Measurements from ENCODE around the gene ZCCHC4. TPM values are rescaled to one million over a fixed set of nuclear protein-coding genes. Genes with fewer than 3 reads are reported as not detected.

ZCCHC4 gene
- total RNA-seq, 2 experiments from 2014 or later, result 11.1 to 13.8 TPM

- no peaks in the 10 kb centered on the region for H3K9me3 Mint-ChIP-seq (ENCODE audit: low read depth)
- DNase-seq (no peak), ATAC-seq (peak; percentile 93)
- peaks cover 19% of the 10 kb centered on the region for H3K4me1 Mint-ChIP-seq
- peak overlapping the region; percentile 98 for H3K27ac Mint-ChIP-seq
- H3K27me3 Mint-ChIP-seq, result no peaks in the 10 kb centered on the region
- CTCF ChIA-PET, result interaction anchor here (0.5 to 5.1 kb wide), 9 partner anchors 10 to 747 kb away, joined by 3 to 59 read pairs (median 4); partner anchors contain the start of genes DHX15 and ZCCHC4
- peak overlapping the region; percentile 79 for H3K4me3 Mint-ChIP-seq
- peaks cover 7% of the 10 kb centered on the region for H3K36me3 Mint-ChIP-seq
These were observed 18.6 kb downstream of the ZCCHC4 start for GRCh38 chr4:25330905-25331808.

- Mint-ChIP-seq H3K27me3 (no peaks in the 10 kb centered on the region), H3K4me3 (no peak overlapping the region), H3K9me3 (ENCODE audit: low read depth) (no peaks in the 10 kb centered on the region), H3K27ac (no peak overlapping the region), H3K36me3 (peaks cover 9% of the 10 kb centered on the region), H3K4me1 (peaks cover 3% of the 10 kb centered on the region)
- DNase-seq (no peak), ATAC-seq (no peak)
- CTCF ChIA-PET, result no interaction called here
These were observed 31.1 kb downstream of the ZCCHC4 start for GRCh38 chr4:25343671-25344070.

- H3K4me3 Mint-ChIP-seq, result no peak overlapping the region
- DNase-seq (no peak), ATAC-seq (no peak)
- CTCF ChIA-PET, result interaction anchor here (1.1 to 2.2 kb wide), 3 partner anchors 20 to 365 kb away, joined by 3 to 8 read pairs (median 4); no protein-coding TSS in a partner anchor
- H3K27me3 Mint-ChIP-seq, result no peaks in the 10 kb centered on the region
- peaks cover 6% of the 10 kb centered on the region for H3K36me3 Mint-ChIP-seq
- H3K4me1 Mint-ChIP-seq, result peaks cover 3% of the 10 kb centered on the region
- H3K27ac Mint-ChIP-seq, result no peak overlapping the region
- no peaks in the 10 kb centered on the region for H3K9me3 Mint-ChIP-seq (ENCODE audit: low read depth)
These were observed 33.2 kb downstream of the ZCCHC4 start for GRCh38 chr4:25345744-25346143.

GRCh38 chr4:25346913-25347312, 34.3 kb downstream of the ZCCHC4 start:
- Mint-ChIP-seq H3K27ac (no peak overlapping the region), H3K27me3 (no peaks in the 10 kb centered on the region), H3K36me3 (peaks cover 6% of the 10 kb centered on the region), H3K4me1 (peaks cover 3% of the 10 kb centered on the region), H3K9me3 (ENCODE audit: low read depth) (no peaks in the 10 kb centered on the region), H3K4me3 (no peak overlapping the region)
- no peak for ATAC-seq
- DNase-seq, result no peak
- CTCF ChIA-PET, result interaction anchor here (1.0 to 2.2 kb wide), 2 partner anchors 19 to 34 kb away, joined by 3 to 8 read pairs; partner anchors contain the start of gene ZCCHC4

- Mint-ChIP-seq H3K4me3 (no peak overlapping the region), H3K27ac (no peak overlapping the region), H3K36me3 (peaks cover 6% of the 10 kb centered on the region), H3K27me3 (no peaks in the 10 kb centered on the region), H3K9me3 (ENCODE audit: low read depth) (no peaks in the 10 kb centered on the region), H3K4me1 (peaks cover 3% of the 10 kb centered on the region)
- DNase-seq, result no peak
- ATAC-seq, result no peak
- CTCF ChIA-PET, result interaction anchor here (2.2 kb wide), 1 partner anchor 19 kb away, joined by 8 read pairs; no protein-coding TSS in a partner anchor
These were observed 34.9 kb downstream of the ZCCHC4 start for GRCh38 chr4:25347473-25347872.

- peaks cover 3% of the 10 kb centered on the region for H3K4me1 Mint-ChIP-seq
- peaks cover 6% of the 10 kb centered on the region for H3K36me3 Mint-ChIP-seq
- H3K27ac Mint-ChIP-seq, result no peak overlapping the region
- DNase-seq (no peak), ATAC-seq (no peak)
- CTCF ChIA-PET, result interaction anchor here (2.2 kb wide), 1 partner anchor 18 kb away, joined by 8 read pairs; no protein-coding TSS in a partner anchor
- H3K4me3 Mint-ChIP-seq, result no peak overlapping the region
- H3K27me3 Mint-ChIP-seq, result no peaks in the 10 kb centered on the region
- no peaks in the 10 kb centered on the region for H3K9me3 Mint-ChIP-seq (ENCODE audit: low read depth)
These were observed 35.4 kb downstream of the ZCCHC4 start for GRCh38 chr4:25347971-25348370.

- H3K27ac Mint-ChIP-seq, result no peak overlapping the region
- H3K9me3 Mint-ChIP-seq (ENCODE audit: low read depth), result no peaks in the 10 kb centered on the region
- H3K36me3 Mint-ChIP-seq, result peaks cover 3% of the 10 kb centered on the region
- no peaks in the 10 kb centered on the region for H3K27me3 Mint-ChIP-seq
- CTCF ChIA-PET, result interaction anchor here (1.5 to 2.4 kb wide), 2 partner anchors 36 to 38 kb away, joined by 4 to 7 read pairs; partner anchors contain the start of gene ZCCHC4
- DNase-seq (no peak), ATAC-seq (no peak)
- no peak overlapping the region for H3K4me3 Mint-ChIP-seq
- H3K4me1 Mint-ChIP-seq, result peaks cover 3% of the 10 kb centered on the region
These were observed 38.0 kb downstream of the ZCCHC4 start for GRCh38 chr4:25350561-25350960.

GRCh38 chr4:25351777-25352416, 39.3 kb downstream of the ZCCHC4 start:
- DNase-seq, result no peak
- H3K27me3 Mint-ChIP-seq, result no peaks in the 10 kb centered on the region
- no peaks in the 10 kb centered on the region for H3K4me1 Mint-ChIP-seq
- H3K36me3 Mint-ChIP-seq, result peaks cover 3% of the 10 kb centered on the region
- no peak for ATAC-seq
- H3K4me3 Mint-ChIP-seq, result no peak overlapping the region
- no peak overlapping the region for H3K27ac Mint-ChIP-seq
- no peaks in the 10 kb centered on the region for H3K9me3 Mint-ChIP-seq (ENCODE audit: low read depth)
- CTCF ChIA-PET, result interaction anchor here (1.1 to 2.4 kb wide), 3 partner anchors 14 to 39 kb away, joined by 4 to 7 read pairs (median 4); partner anchors contain the start of gene ZCCHC4

GRCh38 chr4:25356068-25356467, 43.5 kb downstream of the ZCCHC4 start:
- Mint-ChIP-seq H3K27me3 (no peaks in the 10 kb centered on the region), H3K27ac (no peak overlapping the region), H3K9me3 (ENCODE audit: low read depth) (no peaks in the 10 kb centered on the region), H3K4me1 (no peaks in the 10 kb centered on the region), H3K36me3 (peaks cover 8% of the 10 kb centered on the region), H3K4me3 (no peak overlapping the region)
- CTCF ChIA-PET, result interaction anchor here (0.8 kb wide), 1 partner anchor 43 kb away, joined by 5 read pairs; the partner anchor contains the start of gene ZCCHC4
- ATAC-seq (no peak), DNase-seq (no peak)

- Mint-ChIP-seq H3K27me3 (no peaks in the 10 kb centered on the region), H3K4me3 (no peak overlapping the region), H3K27ac (no peak overlapping the region), H3K9me3 (ENCODE audit: low read depth) (no peaks in the 10 kb centered on the region), H3K36me3 (peaks cover 8% of the 10 kb centered on the region), H3K4me1 (no peaks in the 10 kb centered on the region)
- CTCF ChIA-PET, result interaction anchor here (1.5 to 1.6 kb wide), 2 partner anchors 8 to 46 kb away, joined by 3 to 8 read pairs; partner anchors contain the start of gene ZCCHC4
- DNase-seq (no peak), ATAC-seq (no peak)
These were observed 46.1 kb downstream of the ZCCHC4 start for GRCh38 chr4:25358515-25359275.

- Mint-ChIP-seq H3K4me1 (no peaks in the 10 kb centered on the region), H3K9me3 (ENCODE audit: low read depth) (no peaks in the 10 kb centered on the region), H3K27me3 (no peaks in the 10 kb centered on the region), H3K4me3 (no peak overlapping the region), H3K36me3 (peaks cover 6% of the 10 kb centered on the region), H3K27ac (no peak overlapping the region)
- no peak for ATAC-seq
- no peak for DNase-seq
- CTCF ChIA-PET, result interaction anchor here (1.0 kb wide), 1 partner anchor 49 kb away, joined by 3 read pairs; the partner anchor contains the start of gene ZCCHC4
These were observed 48.7 kb downstream of the ZCCHC4 start for GRCh38 chr4:25361253-25361652.

- no peak overlapping the region for H3K27ac Mint-ChIP-seq
- H3K4me1 Mint-ChIP-seq, result no peaks in the 10 kb centered on the region
- H3K27me3 Mint-ChIP-seq, result no peaks in the 10 kb centered on the region
- no peak overlapping the region for H3K4me3 Mint-ChIP-seq
- H3K9me3 Mint-ChIP-seq (ENCODE audit: low read depth), result no peaks in the 10 kb centered on the region
- ATAC-seq (no peak), DNase-seq (no peak)
- CTCF ChIA-PET, result interaction anchor here (0.6 to 4.8 kb wide), 18 partner anchors 8 to 386 kb away, joined by 3 to 57 read pairs (median 4); partner anchors contain the start of genes ANAPC4 and ZCCHC4
- no peaks in the 10 kb centered on the region for H3K36me3 Mint-ChIP-seq
These were observed 54.5 kb downstream of the ZCCHC4 start for GRCh38 chr4:25367004-25367621.
